ENCODE measurements around the gene SCRN1.
"Not testable (repeated sequence)": the region's sequence is repeated elsewhere in the genome, so short reads cannot be mapped to it uniquely, and the experiment has no call there.

Gene SCRN1

DNA sequence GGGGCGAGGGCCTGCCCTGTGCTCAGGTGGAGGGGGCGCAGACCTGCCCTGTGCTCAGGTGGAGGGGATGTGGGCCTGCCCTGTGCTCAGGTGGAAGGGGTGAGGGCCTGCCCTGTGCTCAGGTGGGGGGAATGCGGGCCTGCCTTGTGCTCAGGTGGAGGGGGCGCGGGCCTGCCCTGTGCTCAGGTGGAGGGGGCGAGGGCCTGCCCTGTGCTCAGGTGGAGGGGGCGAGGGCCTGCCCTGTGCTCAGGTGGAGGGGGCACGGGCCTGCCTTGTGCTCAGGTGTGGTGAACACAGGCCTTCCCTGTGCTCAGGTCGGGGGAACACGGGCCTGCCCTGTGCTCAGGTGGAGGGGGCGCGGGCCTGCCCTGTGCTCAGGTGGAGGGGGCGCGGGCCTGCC lies 98.8 kb downstream of the SCRN1 start:
- DNase-seq (ENCODE audit: low read depth in 2 of 2) = not testable (repeated sequence)

DNA sequence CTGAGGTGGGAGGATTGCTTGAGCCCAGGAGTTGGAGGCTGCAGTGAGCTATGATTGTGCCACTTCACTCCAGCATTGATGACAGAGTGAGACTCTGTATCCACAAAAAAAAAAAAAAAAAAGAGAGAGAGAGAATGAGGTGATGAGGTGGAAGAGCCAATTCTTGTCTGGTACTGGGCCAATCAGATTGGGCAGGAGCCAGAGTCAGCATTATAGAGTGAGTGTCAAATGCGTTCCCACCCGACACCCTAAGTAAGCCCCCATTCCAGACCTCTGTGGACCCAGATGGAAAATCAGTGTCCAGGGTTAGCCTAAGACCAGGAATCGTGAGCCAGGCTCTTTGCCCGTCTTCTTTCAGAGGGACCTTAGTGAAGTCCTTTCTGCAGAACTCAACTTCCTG lies 99.3 kb downstream of the SCRN1 start:
- no peak for DNase-seq (ENCODE audit: low read depth in 2 of 2)

DNA sequence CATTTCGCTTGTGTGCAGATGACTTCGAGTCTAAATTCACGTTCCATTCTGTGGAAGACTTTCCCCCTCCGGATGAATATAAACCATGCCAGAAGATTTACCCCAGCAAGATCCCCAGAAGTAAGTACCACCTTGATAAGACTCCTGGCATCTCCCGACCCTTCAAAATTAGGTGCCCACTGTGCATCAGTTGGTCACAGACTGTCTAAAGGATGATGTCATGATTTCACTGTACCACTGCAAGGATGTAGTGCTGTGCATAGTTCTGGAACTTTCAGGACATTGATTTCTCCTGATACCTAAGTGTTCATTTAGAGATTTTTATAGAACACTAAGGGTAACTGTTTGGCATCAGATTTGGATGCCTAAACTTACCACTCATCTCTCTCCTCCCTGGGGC lies 100.3 kb downstream of the SCRN1 start:
- no peak for DNase-seq (ENCODE audit: low read depth in 2 of 2)

DNA sequence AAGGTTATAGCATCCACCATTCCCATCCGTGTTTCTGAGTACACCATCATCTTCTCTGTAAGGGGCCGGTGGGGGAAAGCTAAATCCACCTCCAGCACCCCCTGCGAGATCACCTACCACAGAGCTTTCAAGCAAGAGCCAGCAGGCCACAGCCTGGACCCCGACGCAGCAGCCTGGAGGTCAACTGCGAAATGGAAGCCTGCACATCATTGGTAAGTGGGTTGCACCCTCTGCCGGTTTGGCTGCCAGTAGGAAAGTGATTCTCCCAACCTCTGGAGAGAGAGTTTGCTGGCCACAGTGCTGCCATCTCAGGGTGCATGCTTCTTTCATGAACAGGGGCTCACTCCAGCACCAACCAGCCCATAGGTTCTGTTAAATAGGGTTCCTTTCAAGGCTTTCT lies 101.6 kb downstream of the SCRN1 start:
- no peak for DNase-seq (ENCODE audit: low read depth in 2 of 2)

DNA sequence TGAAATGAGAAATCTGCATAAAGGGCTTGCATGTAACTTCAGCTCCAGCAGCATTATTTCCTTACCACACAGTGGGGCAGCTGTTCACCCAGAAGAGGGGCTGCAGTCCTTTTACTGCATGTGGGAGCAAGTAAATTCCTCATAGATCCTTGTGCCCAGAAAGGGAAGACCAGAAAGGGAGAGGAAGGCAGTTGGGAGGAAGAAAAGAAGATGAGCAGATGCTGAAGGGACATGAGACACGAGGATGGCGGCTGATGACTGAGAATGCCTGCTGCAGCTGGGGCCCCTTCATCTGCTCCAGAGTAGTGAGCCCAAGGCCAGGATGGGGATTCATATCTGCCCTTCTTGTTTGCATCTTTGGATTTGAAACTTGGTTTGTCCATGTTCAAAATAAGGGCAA lies 102.8 kb downstream of the SCRN1 start:
- no peak for DNase-seq (ENCODE audit: low read depth in 2 of 2)

DNA sequence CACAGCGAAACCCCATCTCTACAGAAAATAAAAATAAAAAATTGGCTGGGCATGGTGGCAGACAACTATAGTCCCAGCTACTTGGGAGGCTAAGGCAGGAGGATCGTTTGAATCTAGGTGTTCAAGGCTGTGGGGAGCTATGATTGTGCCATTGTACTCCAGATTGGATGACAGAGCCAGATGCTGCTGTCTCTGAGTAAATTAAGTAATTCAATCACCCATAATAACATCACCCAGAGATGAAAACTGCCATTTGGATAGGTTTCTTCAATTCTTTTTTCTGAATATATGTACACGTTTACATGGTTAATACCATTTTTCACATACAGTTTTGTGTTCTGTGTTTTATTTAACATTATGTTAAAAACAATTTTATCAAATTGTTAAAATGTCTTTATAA lies 104.0 kb downstream of the SCRN1 start:
- no peak for DNase-seq (ENCODE audit: low read depth in 2 of 2)

DNA sequence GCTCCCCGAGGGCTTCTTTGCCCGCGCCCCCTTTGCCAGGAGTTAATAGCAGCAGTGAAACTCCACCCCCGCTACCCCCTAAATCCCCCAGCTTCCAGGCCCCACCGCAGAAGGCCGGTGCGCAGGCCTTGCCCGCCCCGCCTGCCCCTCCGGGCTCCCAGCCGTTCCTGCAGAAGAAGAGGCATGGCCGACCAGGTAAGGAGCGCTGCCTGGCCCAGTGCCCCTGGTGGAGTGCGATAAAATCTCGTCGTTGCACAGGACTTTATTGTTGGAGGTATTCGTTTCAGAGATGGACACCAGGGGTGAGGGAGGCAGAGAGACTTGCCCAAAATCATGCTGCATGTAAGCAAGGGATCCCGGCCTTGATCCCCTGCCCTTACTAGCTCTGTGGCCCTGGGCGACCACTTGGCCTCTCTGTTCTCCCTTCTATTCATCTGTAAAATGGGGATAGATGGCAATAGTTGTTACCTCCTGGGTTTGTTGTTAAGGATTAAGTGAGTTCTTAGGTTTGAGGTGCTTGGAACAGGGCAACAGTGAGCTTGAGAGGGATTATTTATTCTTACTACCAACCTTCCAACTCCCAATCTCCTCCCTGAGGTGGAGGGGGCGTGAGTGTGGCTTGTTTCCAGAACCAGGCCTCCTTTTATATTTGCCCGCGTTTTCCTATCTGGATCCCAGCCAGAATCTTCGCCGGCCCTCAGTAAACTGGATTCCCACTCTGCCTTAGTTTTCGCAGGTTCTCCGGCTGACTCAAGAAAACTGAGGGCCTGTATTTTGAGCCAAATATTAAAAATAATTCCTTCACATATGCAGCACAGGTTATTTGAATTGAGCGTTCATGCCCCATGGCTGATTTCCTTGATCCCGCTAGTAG lies 105.0 kb downstream of the SCRN1 start:
- DNase-seq (ENCODE audit: low read depth in 2 of 2) = no peak

DNA sequence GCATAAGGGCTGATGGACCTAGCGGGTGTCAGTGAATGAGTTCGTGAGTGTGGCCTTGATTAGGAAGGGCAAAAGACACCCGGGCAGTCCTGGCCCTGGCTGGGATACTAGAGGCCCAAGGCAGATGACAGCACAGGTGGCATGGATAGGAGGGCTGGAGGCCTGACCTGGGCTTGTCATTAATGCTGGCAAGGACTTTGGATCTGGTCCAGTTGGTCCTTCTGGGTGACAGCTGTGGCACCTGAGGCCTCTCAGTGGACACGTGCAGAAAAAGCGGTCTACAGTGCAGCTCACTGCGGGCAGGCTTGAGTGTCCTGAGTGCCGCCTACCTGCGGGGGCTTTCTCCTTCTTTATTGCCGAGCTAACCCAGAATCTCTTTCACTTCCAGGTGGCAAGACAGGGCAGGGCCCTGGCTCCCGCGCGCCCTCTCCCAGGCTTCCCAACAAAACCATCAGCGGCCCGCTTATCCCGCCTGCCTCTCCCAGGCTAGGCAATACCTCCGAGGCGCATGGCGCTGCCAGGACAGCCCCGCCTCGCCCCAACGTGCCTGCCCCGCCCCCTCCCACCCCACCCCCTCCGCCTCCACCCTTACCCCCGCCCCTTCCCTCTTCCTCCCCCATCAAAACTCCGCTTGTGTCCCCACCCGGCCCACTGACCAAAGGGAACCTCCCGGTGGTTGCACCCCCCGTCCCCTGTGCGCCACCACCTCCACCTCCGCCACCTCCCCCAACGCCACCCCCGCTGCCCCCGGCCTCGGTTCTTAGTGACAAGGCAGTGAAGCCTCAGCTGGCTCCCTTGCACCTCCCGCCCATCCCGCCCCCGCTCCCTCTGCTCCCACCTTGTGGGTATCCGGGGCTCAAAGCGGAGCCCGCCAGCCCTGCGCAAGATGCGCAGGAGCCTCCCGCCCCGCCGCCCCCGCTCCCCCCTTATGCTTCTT lies 105.9 kb downstream of the SCRN1 start:
- no peak for DNase-seq (ENCODE audit: low read depth in 2 of 2)

DNA sequence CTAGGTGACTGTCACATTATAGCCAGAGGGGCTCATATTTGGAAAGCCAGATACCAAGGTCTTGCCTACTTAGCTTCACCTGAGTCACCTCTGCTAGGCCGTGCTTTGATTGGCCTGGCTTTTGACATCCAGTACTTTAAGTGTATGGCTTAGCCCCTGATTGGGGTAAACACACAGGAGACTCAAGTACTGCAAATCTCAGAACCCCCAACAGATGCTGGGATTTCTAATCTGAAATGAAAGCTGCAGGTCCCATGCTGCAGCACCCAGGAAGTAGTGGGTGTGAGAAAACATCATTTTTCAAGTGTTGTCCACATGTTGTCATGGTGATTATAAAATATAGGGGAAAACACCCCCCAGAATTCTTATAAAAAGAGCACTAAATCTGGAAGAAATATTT lies 107.1 kb downstream of the SCRN1 start:
- DNase-seq (ENCODE audit: low read depth in 2 of 2) = no peak

DNA sequence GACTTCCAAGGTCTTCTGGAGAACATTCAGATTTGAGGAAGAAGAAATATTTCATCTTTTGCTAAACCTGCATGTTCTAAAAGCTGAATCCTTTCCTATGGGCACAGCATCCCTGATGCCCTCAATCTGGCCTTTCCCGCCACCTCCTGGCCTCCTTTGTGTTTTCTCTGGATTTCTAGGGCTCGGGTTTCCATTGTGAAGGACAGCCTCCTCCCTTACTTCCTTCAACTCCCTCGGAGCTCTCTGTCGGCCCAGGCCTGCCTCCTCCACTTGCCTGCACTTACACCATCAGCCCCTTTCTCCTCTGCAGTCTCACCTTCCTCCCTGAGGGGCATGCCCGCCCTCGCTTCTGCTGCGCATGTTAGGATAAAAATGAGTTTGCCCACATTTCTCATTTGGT lies 107.9 kb downstream of the SCRN1 start:
- DNase-seq (ENCODE audit: low read depth in 2 of 2) = no peak

DNA sequence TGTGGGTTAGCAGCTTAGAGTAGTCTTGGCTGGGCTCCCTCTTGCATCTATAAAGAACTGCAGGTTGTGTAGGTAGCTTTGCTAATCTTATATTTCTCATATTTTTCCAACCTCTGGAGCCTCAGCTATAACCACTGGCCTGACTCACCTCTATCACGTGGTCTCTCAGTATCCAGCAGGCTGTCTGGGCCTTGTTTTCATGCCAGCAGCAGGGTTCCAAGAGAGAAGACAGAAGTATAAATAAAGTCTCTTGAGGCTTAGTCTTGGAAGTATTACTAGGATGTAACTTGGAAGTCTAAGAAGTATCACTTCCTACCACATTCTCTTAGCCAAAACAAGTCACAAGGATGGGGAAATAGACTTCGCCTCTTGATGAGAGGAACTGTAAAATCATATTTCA lies 110.0 kb downstream of the SCRN1 start:
- no peak for DNase-seq (ENCODE audit: low read depth in 2 of 2)

DNA sequence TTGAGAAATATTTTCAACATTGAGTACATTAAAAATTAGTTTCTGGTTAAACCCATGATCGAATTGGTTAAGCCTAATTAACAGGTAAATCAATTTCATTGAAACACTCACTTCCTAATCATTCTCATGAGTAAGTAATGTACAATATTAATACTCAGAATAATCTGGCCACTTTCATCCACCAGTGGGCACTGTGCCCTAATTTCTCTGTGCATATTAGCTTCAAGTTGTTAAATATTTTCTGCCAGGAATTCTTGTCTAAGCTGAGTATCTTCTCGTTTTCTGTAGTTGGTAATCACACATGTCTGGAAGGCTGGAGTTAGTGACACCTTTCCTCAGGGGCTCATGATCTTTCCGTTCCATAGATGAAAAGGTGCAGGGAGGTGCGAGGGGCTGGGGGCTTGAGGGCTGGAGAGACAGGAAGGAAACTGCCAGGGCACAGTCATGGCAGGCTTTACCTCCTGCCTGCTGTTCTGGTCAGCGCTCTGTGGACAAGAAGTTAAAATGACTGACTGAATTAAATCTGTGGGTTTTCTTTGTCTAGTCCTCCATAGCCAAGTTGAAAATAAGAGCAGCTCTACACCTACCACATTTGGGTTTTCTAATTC lies 111.4 kb downstream of the SCRN1 start:
- DNase-seq (ENCODE audit: low read depth in 2 of 2) = no peak

DNA sequence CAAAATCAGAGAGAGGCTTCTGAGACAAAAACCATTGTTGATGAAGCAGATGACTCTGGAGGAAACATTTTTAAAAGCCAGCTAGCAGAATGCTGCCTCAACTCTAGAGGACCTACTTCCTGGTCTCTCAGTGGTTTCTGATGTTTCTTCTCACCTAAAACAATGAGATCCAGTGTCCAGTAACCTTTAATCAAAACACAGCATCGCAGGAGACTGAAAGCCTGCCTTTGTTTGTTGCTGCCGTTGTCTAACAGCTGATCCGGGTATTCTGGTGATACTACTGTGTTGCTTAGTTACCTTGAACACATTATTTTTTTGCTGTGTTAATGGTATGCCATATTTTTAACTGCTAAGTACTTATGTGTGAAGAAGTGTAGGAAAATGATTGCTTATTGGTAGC lies 112.4 kb downstream of the SCRN1 start:
- DNase-seq (ENCODE audit: low read depth in 2 of 2) = no peak

DNA sequence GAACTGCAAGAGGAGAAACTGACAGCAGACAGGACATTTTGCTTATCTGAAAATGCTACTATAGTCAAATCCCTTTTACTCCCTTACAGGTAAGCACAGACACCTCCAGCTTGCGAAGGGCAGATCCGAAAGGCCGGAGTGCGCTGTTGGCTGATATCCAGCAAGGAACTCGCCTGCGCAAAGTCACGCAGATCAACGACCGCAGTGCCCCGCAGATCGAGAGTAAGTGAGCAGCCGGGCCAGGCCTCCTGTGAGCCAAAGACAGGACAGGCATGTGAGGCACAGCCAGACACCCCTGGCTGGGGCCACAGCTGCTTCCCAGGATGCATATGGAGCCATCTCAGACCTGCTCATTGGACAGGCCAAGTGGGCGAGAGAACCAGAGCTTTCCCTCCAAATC lies 113.9 kb downstream of the SCRN1 start:
- DNase-seq (ENCODE audit: low read depth in 2 of 2) = no peak

DNA sequence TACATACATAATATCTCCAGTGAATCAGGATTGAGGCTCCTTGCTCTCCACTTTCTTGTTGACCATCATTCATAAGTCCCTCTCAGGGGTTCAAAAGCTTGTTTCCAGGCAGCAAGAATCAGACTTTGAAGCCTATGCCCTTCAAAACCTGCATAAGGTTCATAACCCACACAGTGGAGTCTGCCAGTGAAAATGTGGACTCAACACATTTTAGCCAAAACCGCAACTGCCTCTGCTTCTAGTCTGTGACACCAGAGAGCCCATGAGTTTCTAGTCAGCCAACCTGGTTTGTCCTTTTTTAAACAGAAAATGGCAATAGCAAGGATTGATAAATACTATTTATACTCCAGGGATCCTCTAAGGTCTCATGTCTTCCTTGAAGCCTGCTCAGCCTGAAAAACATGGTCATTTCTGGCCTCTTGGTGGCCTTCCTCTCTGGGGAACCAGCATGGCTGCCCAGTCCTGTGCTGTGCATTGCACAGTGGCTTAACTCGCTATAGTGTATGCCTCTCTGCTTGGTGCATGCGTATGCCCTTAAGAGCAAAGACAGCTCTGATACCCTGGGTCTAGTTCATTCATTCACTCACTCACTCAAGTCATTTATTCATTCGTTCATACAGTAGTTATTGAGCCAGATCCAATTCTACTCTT lies 115.8 kb downstream of the SCRN1 start:
- no peak for DNase-seq (ENCODE audit: low read depth in 2 of 2)

DNA sequence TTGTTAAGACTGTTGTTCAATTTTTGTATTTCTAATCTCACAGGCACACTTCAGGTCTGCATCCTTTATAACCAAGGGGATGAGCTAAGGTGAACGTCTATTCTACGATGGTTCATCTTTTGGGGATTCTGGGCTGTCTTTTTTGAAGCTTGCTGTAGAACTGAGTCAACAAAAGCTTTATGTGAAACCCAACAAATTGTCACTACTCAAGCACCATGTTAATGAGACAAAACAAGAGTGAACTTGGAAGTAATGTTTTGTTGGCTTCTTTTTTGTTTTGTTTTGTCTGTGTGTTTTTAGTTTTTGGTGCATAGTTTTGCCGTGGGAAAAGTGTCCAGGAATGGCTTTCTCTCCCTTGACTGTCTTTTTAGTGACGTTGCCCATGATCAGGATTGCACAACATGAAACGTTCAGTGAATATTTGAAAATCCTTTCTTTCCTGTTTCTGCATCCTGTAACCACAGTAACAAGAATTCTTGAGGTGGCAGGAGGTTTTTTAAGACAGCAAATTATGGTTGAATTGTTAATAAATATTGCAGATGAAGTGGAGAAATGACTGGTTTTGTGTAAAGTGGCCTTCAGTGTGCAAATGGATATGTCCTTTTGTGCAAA lies 117.7 kb downstream of the SCRN1 start:
- no peak for DNase-seq (ENCODE audit: low read depth in 2 of 2)

All from stimulated activated CD4-positive, alpha-beta T cell treated with anti-CD3 and anti-CD28 coated beads, Interleukin-4, amount 100 ng/mL, for 48 hours (primary cell).